Measurements from ENCODE around the gene EXOC3L1.

The EXOC3L1 gene

DNA sequence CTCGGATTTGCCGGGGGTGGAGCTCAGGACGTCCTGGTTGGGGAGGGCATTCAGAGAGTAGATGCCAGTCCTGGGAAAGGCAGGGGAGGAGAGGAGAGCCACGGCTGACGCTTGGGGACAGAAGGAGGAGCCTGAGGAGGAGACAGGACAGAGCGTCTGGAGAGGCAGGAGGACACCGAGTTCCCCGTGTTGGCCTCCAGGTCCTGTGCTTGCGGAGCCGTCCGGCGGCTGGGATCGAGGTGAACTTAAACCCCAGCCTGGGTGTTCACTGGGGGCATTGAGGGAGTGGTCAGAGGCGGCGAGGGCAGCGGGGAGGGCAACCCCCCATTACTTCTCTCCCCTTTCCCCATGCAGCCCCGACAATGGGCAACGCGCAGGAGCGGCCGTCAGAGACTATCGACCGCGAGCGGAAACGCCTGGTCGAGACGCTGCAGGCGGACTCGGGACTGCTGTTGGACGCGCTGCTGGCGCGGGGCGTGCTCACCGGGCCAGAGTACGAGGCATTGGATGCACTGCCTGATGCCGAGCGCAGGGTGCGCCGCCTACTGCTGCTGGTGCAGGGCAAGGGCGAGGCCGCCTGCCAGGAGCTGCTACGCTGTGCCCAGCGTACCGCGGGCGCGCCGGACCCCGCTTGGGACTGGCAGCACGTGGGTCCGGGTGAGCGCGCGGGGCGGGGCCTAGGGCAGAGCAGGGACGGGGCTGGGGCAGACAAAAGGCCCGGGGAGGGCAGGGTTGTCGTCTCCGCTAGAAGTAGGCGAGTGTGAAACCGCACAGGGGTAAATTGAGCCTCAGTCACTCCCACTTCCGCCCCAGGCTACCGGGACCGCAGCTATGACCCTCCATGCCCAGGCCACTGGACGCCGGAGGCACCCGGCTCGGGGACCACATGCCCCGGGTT lies 15.9 kb downstream of the EXOC3L1 start:
- TF ChIP-seq, protein P1, sequence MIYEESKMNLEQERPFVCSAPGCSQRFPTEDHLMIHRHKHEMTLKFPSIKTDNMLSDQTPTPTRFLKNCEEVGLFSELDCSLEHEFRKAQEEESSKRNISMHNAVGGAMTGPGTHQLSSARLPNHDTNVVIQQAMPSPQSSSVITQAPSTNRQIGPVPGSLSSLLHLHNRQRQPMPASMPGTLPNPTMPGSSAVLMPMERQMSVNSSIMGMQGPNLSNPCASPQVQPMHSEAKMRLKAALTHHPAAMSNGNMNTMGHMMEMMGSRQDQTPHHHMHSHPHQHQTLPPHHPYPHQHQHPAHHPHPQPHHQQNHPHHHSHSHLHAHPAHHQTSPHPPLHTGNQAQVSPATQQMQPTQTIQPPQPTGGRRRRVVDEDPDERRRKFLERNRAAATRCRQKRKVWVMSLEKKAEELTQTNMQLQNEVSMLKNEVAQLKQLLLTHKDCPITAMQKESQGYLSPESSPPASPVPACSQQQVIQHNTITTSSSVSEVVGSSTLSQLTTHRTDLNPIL (CRISPR knock-in tag; IDR thresholded peaks at IDR 0.05; ENCODE audit: low read depth), result no peak
- TF ChIP-seq ZNF70 (CRISPR knock-in tag; IDR thresholded peaks at IDR 0.05) (no peak), ZNF8 (CRISPR knock-in tag; IDR thresholded peaks at IDR 0.05) (no peak), SNAI2 (CRISPR knock-in tag; IDR thresholded peaks at IDR 0.05) (no peak), GLIS3 (CRISPR knock-in tag; IDR thresholded peaks at IDR 0.05) (no peak), TOX (CRISPR knock-in tag; IDR thresholded peaks at IDR 0.05; ENCODE audit: borderline replicate concordance) (no peak), TSHZ2 (CRISPR knock-in tag; IDR thresholded peaks at IDR 0.05) (no peak), PATZ1 (CRISPR knock-in tag; IDR thresholded peaks at IDR 0.05; ENCODE audit: borderline replicate concordance) (no peak), RARB (CRISPR knock-in tag; IDR thresholded peaks at IDR 0.05) (no peak), OSR1 (CRISPR knock-in tag; IDR thresholded peaks at IDR 0.05) (no peak), ARNTL (CRISPR knock-in tag; IDR thresholded peaks at IDR 0.05; ENCODE audit: borderline replicate concordance, low read depth) (no peak), PPARA (CRISPR knock-in tag; IDR thresholded peaks at IDR 0.05; ENCODE audit: borderline replicate concordance) (no peak), ESRRG (CRISPR knock-in tag; IDR thresholded peaks at IDR 0.05) (no peak), BACH2 (CRISPR knock-in tag; IDR thresholded peaks at IDR 0.05; ENCODE audit: borderline replicate concordance) (no peak)
- TF ChIP-seq, protein P2, sequence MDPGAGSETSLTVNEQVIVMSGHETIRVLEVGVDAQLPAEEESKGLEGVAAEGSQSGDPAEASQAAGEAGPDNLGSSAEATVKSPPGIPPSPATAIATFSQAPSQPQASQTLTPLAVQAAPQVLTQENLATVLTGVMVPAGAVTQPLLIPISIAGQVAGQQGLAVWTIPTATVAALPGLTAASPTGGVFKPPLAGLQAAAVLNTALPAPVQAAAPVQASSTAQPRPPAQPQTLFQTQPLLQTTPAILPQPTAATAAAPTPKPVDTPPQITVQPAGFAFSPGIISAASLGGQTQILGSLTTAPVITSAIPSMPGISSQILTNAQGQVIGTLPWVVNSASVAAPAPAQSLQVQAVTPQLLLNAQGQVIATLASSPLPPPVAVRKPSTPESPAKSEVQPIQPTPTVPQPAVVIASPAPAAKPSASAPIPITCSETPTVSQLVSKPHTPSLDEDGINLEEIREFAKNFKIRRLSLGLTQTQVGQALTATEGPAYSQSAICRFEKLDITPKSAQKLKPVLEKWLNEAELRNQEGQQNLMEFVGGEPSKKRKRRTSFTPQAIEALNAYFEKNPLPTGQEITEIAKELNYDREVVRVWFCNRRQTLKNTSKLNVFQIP (CRISPR knock-in tag; IDR thresholded peaks at IDR 0.05; ENCODE audit: borderline replicate concordance, low read depth), result no peak
- peak; percentile 86 for ATAC-seq

DNA sequence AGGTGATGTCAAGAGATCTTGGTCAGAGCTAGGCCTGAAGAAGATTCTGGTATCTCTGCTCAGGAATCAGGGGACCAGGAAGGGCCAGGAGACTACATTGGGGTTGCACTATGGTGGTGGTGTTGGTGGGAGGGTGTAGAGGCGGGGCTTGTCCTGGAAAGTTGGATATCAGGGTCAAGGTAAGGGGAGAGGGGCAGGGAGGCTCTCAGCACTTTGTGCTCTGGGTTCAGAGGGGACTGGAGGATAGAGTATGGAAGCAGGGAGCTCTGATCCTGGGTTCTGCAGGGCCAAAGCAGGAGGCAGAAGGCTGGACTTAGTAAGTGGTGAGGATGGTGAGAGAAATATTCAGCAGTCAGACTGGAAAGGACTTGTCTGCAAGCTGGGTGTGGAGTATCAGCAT lies 16.6 kb downstream of the EXOC3L1 start:
- ATAC-seq, result peak; percentile 0; the same call in 2 of the 3 replicates
- no peak for TF ChIP-seq ARNTL (CRISPR knock-in tag; IDR thresholded peaks at IDR 0.05; ENCODE audit: borderline replicate concordance, low read depth)
- no peak for TF ChIP-seq TCF4 (CRISPR knock-in tag; IDR thresholded peaks at IDR 0.05; ENCODE audit: borderline replicate concordance)
- no peak for TF ChIP-seq ZFP30 (CRISPR knock-in tag; IDR thresholded peaks at IDR 0.05)
- TF ChIP-seq ZNF70 (CRISPR knock-in tag; IDR thresholded peaks at IDR 0.05), result no peak
- no peak for TF ChIP-seq PPARA (CRISPR knock-in tag; IDR thresholded peaks at IDR 0.05; ENCODE audit: borderline replicate concordance)
- no peak for TF ChIP-seq ZC3H10 (CRISPR knock-in tag; IDR thresholded peaks at IDR 0.05)
- TF ChIP-seq BACH2 (CRISPR knock-in tag; IDR thresholded peaks at IDR 0.05; ENCODE audit: borderline replicate concordance), result no peak
- no peak for TF ChIP-seq RARB (CRISPR knock-in tag; IDR thresholded peaks at IDR 0.05)
- no peak for TF ChIP-seq CSRNP3 (CRISPR knock-in tag; IDR thresholded peaks at IDR 0.05)
- TF ChIP-seq, protein P2 (CRISPR knock-in tag; IDR thresholded peaks at IDR 0.05; ENCODE audit: borderline replicate concordance, low read depth), result no peak
- TF ChIP-seq ZFP3 (CRISPR knock-in tag; IDR thresholded peaks at IDR 0.05), result no peak
- no peak for TF ChIP-seq ISL1 (CRISPR knock-in tag; IDR thresholded peaks at IDR 0.05)
- TF ChIP-seq TSHZ2 (CRISPR knock-in tag; IDR thresholded peaks at IDR 0.05), result no peak
- no peak for TF ChIP-seq ZNF565 (CRISPR knock-in tag; conservative IDR thresholded peaks at IDR 0.05; ENCODE audit: low read depth)
- no peak for TF ChIP-seq OSR1 (CRISPR knock-in tag; IDR thresholded peaks at IDR 0.05)
- TF ChIP-seq, protein P1 (CRISPR knock-in tag; IDR thresholded peaks at IDR 0.05; ENCODE audit: low read depth), result no peak
- no peak for TF ChIP-seq TOX (CRISPR knock-in tag; IDR thresholded peaks at IDR 0.05; ENCODE audit: borderline replicate concordance)
- TF ChIP-seq SNAI2 (CRISPR knock-in tag; IDR thresholded peaks at IDR 0.05), result no peak

All from SK-N-SH treated with all-trans-retinoic acid at 6 μM for 48 hours (cell line).